Right lobe of liver (tissue), 4 donors: ENCODE results near the gene ZSCAN12.

Experiments
- CTCF ChIP-seq, 4 donors: fragments of 200-600 bp in 3 of 4; fragments of 450-650 bp in 1 of 4; IDR thresholded peaks; one replicate each; pipeline versions ENCODE4 v1.5.1 to v1.8.0; 2016 to 2022; ENCODE audit warnings: antibody characterized with exemption in 4 of 4, mild to moderate bottlenecking in 2 of 4
- POLR2A ChIP-seq: fragments of 450-650 bp; IDR thresholded peaks from one replicate; pipeline ENCODE4 v1.6.1; 2017; ENCODE audit warnings: antibody characterized with exemption, mild to moderate bottlenecking
- donor health status: DM: no; HTN: no; CAD: no.
- donor health status: DM: no; HTN: no; CAD: no.
- donor health status: DM: no; HTN: yes; CAD: no.

- TF ChIP-seq CTCF (IDR thresholded peaks at IDR 0.05), result no peak
- TF ChIP-seq POLR2A, result no peak
Observed at GRCh38 chr6:28429781-28430180, 30.2 kb upstream of the ZSCAN12 start.
